ENCODE data around the gene UBN1. TPM values are rescaled to one million over a fixed set of nuclear protein-coding genes. Genes with fewer than 3 reads are reported as not detected.

Gene UBN1
- total and polyA plus RNA-seq, 4 donors, result 7.3 to 19.7 (median 14.2) TPM

DNA sequence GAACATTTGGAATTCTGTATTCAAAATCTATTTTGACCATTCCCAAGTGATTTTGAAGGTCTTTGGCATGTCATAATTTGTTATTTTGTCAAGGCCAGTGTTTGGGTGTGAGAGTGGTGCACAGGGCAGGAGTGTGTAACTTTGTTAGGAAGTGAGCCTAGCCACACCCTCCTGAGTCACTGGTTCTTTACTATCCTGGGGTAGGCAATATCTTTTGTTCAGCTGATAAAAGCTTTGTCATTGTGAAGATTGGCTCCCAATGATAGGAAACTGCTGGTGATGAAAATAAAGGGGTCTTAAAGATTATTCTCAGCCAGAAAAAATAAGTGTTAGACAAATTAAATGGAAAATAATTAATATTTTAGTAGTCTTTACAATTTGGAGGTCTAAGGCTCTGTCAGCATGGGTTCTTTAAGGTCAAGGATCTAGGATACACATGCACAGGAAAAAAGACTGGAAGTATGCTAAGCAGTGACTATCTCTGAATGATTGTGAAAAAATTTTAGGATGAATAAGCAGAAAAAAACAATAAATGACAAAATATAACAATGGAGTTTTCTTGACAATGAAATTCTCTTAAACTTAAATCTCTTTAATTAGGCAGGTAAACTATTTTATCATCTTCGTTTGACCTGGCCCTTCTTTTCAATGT is 5.1 kb downstream of the UBN1 start:
- Histone ChIP-seq H3K9me3 (ENCODE audit: control insufficient read depth in 4 of 4, low read length in 3 of 4) (no peaks in the 10 kb centered on the region), H3K4me3 (ENCODE audit: low read depth in 1 of 3, low read length in 3 of 3) (no peak overlapping the region), H3K36me3 (ENCODE audit: control insufficient read depth in 4 of 4, insufficient read depth in 3 of 4, low read depth in 1 of 4, low read length in 3 of 4) (peaks cover 8 to 24% (median 10%) of the 10 kb centered on the region in 4 donors), H3K9ac (ENCODE audit: low read depth in 1 of 2, low read length in 2 of 2) (no peak overlapping the region), H3K27ac (ENCODE audit: low read depth in 1 of 2, low read length in 2 of 2) (peak overlapping the region in 1 of 2 donors; percentile 18), H3K4me1 (ENCODE audit: control insufficient read depth in 4 of 4, insufficient read depth in 4 of 4, low read length in 3 of 4) (peaks cover 4 to 25% (median 20%) of the 10 kb centered on the region in 4 donors), H3K27me3 (ENCODE audit: control insufficient read depth in 4 of 4, insufficient read depth in 4 of 4, low read length in 3 of 4) (no peaks in the 10 kb centered on the region)
- no peak for DNase-seq (ENCODE audit: low spot score)
- no peak for TF ChIP-seq GABPA (IDR thresholded peaks at IDR 0.05 in 1 of 2, conservative IDR thresholded peaks at IDR 0.05 in 1 of 2)
- TF ChIP-seq, protein P1, sequence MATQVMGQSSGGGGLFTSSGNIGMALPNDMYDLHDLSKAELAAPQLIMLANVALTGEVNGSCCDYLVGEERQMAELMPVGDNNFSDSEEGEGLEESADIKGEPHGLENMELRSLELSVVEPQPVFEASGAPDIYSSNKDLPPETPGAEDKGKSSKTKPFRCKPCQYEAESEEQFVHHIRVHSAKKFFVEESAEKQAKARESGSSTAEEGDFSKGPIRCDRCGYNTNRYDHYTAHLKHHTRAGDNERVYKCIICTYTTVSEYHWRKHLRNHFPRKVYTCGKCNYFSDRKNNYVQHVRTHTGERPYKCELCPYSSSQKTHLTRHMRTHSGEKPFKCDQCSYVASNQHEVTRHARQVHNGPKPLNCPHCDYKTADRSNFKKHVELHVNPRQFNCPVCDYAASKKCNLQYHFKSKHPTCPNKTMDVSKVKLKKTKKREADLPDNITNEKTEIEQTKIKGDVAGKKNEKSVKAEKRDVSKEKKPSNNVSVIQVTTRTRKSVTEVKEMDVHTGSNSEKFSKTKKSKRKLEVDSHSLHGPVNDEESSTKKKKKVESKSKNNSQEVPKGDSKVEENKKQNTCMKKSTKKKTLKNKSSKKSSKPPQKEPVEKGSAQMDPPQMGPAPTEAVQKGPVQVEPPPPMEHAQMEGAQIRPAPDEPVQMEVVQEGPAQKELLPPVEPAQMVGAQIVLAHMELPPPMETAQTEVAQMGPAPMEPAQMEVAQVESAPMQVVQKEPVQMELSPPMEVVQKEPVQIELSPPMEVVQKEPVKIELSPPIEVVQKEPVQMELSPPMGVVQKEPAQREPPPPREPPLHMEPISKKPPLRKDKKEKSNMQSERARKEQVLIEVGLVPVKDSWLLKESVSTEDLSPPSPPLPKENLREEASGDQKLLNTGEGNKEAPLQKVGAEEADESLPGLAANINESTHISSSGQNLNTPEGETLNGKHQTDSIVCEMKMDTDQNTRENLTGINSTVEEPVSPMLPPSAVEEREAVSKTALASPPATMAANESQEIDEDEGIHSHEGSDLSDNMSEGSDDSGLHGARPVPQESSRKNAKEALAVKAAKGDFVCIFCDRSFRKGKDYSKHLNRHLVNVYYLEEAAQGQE (IDR thresholded peaks at IDR 0.05), result no peak
- peak; percentile 15 for TF ChIP-seq NR2F2 (IDR thresholded peaks at IDR 0.05)
- WGBS, result 69% methylated on average over 1 of the region's 1 CpG

DNA sequence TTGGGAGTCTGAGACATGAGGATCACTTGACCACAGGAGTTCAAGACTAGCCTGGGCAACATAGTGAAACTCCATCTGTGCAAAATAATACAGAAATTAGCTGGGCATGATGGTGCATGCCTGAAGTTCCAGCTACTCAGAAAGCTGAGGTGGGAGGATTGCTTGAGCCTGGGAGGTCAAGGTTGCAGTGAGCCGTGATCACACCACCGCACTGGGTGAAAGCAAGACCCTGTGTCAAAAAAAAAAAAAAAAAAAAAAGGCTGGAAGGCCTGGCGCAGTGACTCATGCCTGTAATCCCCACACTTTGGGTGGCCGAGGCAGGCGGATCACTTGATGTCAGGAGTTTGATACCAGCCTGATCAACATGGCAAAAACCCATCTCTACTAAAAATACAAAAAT is 8.1 kb downstream of the UBN1 start:
- TF ChIP-seq, protein P2, sequence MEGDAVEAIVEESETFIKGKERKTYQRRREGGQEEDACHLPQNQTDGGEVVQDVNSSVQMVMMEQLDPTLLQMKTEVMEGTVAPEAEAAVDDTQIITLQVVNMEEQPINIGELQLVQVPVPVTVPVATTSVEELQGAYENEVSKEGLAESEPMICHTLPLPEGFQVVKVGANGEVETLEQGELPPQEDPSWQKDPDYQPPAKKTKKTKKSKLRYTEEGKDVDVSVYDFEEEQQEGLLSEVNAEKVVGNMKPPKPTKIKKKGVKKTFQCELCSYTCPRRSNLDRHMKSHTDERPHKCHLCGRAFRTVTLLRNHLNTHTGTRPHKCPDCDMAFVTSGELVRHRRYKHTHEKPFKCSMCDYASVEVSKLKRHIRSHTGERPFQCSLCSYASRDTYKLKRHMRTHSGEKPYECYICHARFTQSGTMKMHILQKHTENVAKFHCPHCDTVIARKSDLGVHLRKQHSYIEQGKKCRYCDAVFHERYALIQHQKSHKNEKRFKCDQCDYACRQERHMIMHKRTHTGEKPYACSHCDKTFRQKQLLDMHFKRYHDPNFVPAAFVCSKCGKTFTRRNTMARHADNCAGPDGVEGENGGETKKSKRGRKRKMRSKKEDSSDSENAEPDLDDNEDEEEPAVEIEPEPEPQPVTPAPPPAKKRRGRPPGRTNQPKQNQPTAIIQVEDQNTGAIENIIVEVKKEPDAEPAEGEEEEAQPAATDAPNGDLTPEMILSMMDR (IDR thresholded peaks at IDR 0.05; ENCODE audit: low read depth, low read length, missing input control), result no peak
- TF ChIP-seq GABPA (IDR thresholded peaks at IDR 0.05 in 1 of 2, conservative IDR thresholded peaks at IDR 0.05 in 1 of 2) (no peak), YY1 (IDR thresholded peaks at IDR 0.05) (no peak), FOXA1 (IDR thresholded peaks at IDR 0.05) (no peak), HNF4G (IDR thresholded peaks at IDR 0.05) (no peak), HNF4A (conservative IDR thresholded peaks at IDR 0.05) (no peak), NR2F2 (IDR thresholded peaks at IDR 0.05) (no peak)
- TF ChIP-seq, protein P3, sequence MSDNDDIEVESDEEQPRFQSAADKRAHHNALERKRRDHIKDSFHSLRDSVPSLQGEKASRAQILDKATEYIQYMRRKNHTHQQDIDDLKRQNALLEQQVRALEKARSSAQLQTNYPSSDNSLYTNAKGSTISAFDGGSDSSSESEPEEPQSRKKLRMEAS (IDR thresholded peaks at IDR 0.05), result no peak
- Histone ChIP-seq H3K4me1 (ENCODE audit: control insufficient read depth in 4 of 4, insufficient read depth in 4 of 4, low read length in 3 of 4) (peaks cover 0 to 11% (median 2%) of the 10 kb centered on the region in 4 donors), H3K36me3 (ENCODE audit: control insufficient read depth in 4 of 4, insufficient read depth in 3 of 4, low read depth in 1 of 4, low read length in 3 of 4) (peaks cover 15 to 50% (median 38%) of the 10 kb centered on the region in 4 donors), H3K4me3 (ENCODE audit: low read depth in 1 of 3, low read length in 3 of 3) (no peak overlapping the region), H3K27me3 (ENCODE audit: control insufficient read depth in 4 of 4, insufficient read depth in 4 of 4, low read length in 3 of 4) (no peaks in the 10 kb centered on the region), H3K9me3 (ENCODE audit: control insufficient read depth in 4 of 4, low read length in 3 of 4) (no peaks in the 10 kb centered on the region), H3K9ac (ENCODE audit: low read depth in 1 of 2, low read length in 2 of 2) (no peak overlapping the region), H3K27ac (ENCODE audit: low read depth in 1 of 2, low read length in 2 of 2) (no peak overlapping the region)
- no peak for DNase-seq (ENCODE audit: low spot score)
- WGBS, result 99% methylated on average over 5 of the region's 5 CpGs

DNA sequence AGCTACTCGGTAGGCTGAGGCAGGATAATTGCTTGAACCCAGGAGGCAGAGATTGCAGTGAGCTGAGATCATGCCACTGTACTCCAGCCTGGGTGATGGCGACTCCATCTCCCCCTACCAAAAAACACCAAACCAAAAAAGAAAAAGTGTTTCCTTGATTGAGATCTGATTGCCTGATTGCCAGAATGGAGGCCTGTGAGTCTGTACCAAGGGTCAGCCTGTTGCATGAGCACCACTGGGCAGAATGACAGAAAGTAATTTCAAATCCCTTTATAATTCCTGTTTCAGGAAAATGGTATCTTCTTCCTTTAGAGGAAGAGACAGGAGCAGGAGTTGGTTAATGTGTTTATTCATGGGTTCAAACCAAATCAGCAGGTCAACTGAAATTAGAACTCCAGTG is 8.5 kb downstream of the UBN1 start:
- WGBS, result 94% methylated on average over 2 of the region's 2 CpGs
- TF ChIP-seq, protein P1 (IDR thresholded peaks at IDR 0.05), result no peak
- TF ChIP-seq FOXA2 (IDR thresholded peaks at IDR 0.05) (no peak), HNF4A (conservative IDR thresholded peaks at IDR 0.05) (no peak), RXRA (IDR thresholded peaks at IDR 0.05) (no peak), GABPA (IDR thresholded peaks at IDR 0.05 in 1 of 2, conservative IDR thresholded peaks at IDR 0.05 in 1 of 2) (no peak), TAF1 (conservative IDR thresholded peaks at IDR 0.05) (no peak), EGR1 (IDR thresholded peaks at IDR 0.05; ENCODE audit: low read depth in 2 of 2) (no peak), JUND (IDR thresholded peaks at IDR 0.05) (no peak), HNF4G (IDR thresholded peaks at IDR 0.05) (no peak), FOXA1 (IDR thresholded peaks at IDR 0.05) (no peak), RAD21 (IDR thresholded peaks at IDR 0.05) (no peak), NR2F2 (IDR thresholded peaks at IDR 0.05) (no peak), YY1 (IDR thresholded peaks at IDR 0.05) (no peak), SP1 (IDR thresholded peaks at IDR 0.05) (no peak)
- TF ChIP-seq, protein P3 (IDR thresholded peaks at IDR 0.05), result no peak
- TF ChIP-seq, protein P4, sequence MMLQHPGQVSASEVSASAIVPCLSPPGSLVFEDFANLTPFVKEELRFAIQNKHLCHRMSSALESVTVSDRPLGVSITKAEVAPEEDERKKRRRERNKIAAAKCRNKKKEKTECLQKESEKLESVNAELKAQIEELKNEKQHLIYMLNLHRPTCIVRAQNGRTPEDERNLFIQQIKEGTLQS (IDR thresholded peaks at IDR 0.05), result no peak
- no peaks in the 10 kb centered on the region for H3K9me3 ChIP-seq (ENCODE audit: control insufficient read depth in 4 of 4, low read length in 3 of 4)
- H3K9ac ChIP-seq (ENCODE audit: low read depth in 1 of 2, low read length in 2 of 2), result no peak overlapping the region
- H3K4me1 ChIP-seq (ENCODE audit: control insufficient read depth in 4 of 4, insufficient read depth in 4 of 4, low read length in 3 of 4), result peaks cover 0 to 7% (median 2%) of the 10 kb centered on the region in 4 donors
- H3K27ac ChIP-seq (ENCODE audit: low read depth in 1 of 2, low read length in 2 of 2), result no peak overlapping the region
- no peak for DNase-seq (ENCODE audit: low spot score)
- H3K27me3 ChIP-seq (ENCODE audit: control insufficient read depth in 4 of 4, insufficient read depth in 4 of 4, low read length in 3 of 4), result no peaks in the 10 kb centered on the region
- H3K36me3 ChIP-seq (ENCODE audit: control insufficient read depth in 4 of 4, insufficient read depth in 3 of 4, low read depth in 1 of 4, low read length in 3 of 4), result peaks cover 17 to 54% (median 42%) of the 10 kb centered on the region in 4 donors
- H3K4me3 ChIP-seq (ENCODE audit: low read depth in 1 of 3, low read length in 3 of 3), result no peak overlapping the region

All from liver (tissue), 9 donors.